ENCODE results near the gene SMCO4.

SMCO4 gene

GRCh38 chr11:93526641-93527583 is 16.3 kb downstream of the SMCO4 start:
- no peak for DNase-seq (ENCODE audit: low spot score)
- no peak for TF ChIP-seq CTCF (conservative IDR thresholded peaks at IDR 0.05; ENCODE audit: low read depth)
- no peak overlapping the region for H3K27ac ChIP-seq
- ChIA-PET POLR2A (ENCODE audit: low non-redundant PET) (no interaction called here), CTCF (interaction anchor here (0.5 to 0.6 kb wide), 2 partner anchors 24 to 115 kb away, joined by 3 read pairs; no protein-coding TSS in a partner anchor)

GRCh38 chr11:93526346-93526633 is 16.9 kb downstream of the SMCO4 start:
- POLR2A ChIA-PET (ENCODE audit: low non-redundant PET): interaction anchor here (0.5 kb wide), 1 partner anchor 139 kb away, joined by 3 read pairs; no protein-coding TSS in a partner anchor
- TF ChIP-seq CTCF (conservative IDR thresholded peaks at IDR 0.05; ENCODE audit: low read depth): no peak
- CTCF ChIA-PET: interaction anchor here (0.5 kb wide), 1 partner anchor 24 kb away, joined by 3 read pairs; no protein-coding TSS in a partner anchor
- no peak for DNase-seq (ENCODE audit: low spot score)
- H3K27ac ChIP-seq: no peak overlapping the region

- DNase-seq (ENCODE audit: low spot score): no peak
- H3K27ac ChIP-seq: no peak overlapping the region
- ChIA-PET CTCF (no interaction called here), POLR2A (ENCODE audit: low non-redundant PET) (interaction anchor here (0.5 kb wide), 1 partner anchor 139 kb away, joined by 3 read pairs; no protein-coding TSS in a partner anchor)
- no peak for TF ChIP-seq CTCF (conservative IDR thresholded peaks at IDR 0.05; ENCODE audit: low read depth)
These were observed 17.4 kb downstream of the SMCO4 start for GRCh38 chr11:93525601-93526345.

- no peak for TF ChIP-seq CTCF (conservative IDR thresholded peaks at IDR 0.05; ENCODE audit: low read depth)
- no peak for DNase-seq (ENCODE audit: low spot score)
- ChIA-PET CTCF (no interaction called here), POLR2A (ENCODE audit: low non-redundant PET) (no interaction called here)
- no peak overlapping the region for H3K27ac ChIP-seq
These were observed 18.3 kb downstream of the SMCO4 start for GRCh38 chr11:93524858-93525257.

GRCh38 chr11:93524173-93524536 is 19.0 kb downstream of the SMCO4 start:
- DNase-seq (ENCODE audit: low spot score): no peak
- ChIA-PET CTCF (no interaction called here), POLR2A (ENCODE audit: low non-redundant PET) (no interaction called here)
- no peak overlapping the region for H3K27ac ChIP-seq
- no peak for TF ChIP-seq CTCF (conservative IDR thresholded peaks at IDR 0.05; ENCODE audit: low read depth)

- POLR2A ChIA-PET (ENCODE audit: low non-redundant PET): no interaction called here
- no peak for DNase-seq (ENCODE audit: low spot score)
- CTCF ChIA-PET: no interaction called here
- no peak for TF ChIP-seq CTCF (conservative IDR thresholded peaks at IDR 0.05; ENCODE audit: low read depth)
- no peak overlapping the region for H3K27ac ChIP-seq
These were observed 22.3 kb downstream of the SMCO4 start for GRCh38 chr11:93520726-93521509.
